ENCODE results near the gene JAKMIP1.
"Not testable (repeated sequence)": the region's sequence is repeated elsewhere in the genome, so short reads cannot be mapped to it uniquely, and the experiment has no call there.

Gene JAKMIP1

GRCh38 chr4:6001680-6002491, 198.5 kb downstream of the JAKMIP1 start:
- DNase-seq: no peak

GRCh38 chr4:5999830-6000365, 200.5 kb downstream of the JAKMIP1 start:
- DNase-seq: no peak

- DNase-seq: no peak
These were observed 201.0 kb downstream of the JAKMIP1 start for GRCh38 chr4:5999356-5999755.

GRCh38 chr4:5998333-5998936, 201.9 kb downstream of the JAKMIP1 start:
- DNase-seq: peak; percentile 10 to 58

- DNase-seq: no peak
These were observed 203.7 kb downstream of the JAKMIP1 start for GRCh38 chr4:5996641-5997040.

- no peak for DNase-seq
These were observed 204.3 kb downstream of the JAKMIP1 start for GRCh38 chr4:5995901-5996623.

GRCh38 chr4:5993876-5994811, 206.2 kb downstream of the JAKMIP1 start:
- DNase-seq: no peak

- not testable (repeated sequence) for DNase-seq
These were observed 207.0 kb downstream of the JAKMIP1 start for GRCh38 chr4:5993346-5993745.

- DNase-seq: no peak
These were observed 207.5 kb downstream of the JAKMIP1 start for GRCh38 chr4:5992828-5993321.

GRCh38 chr4:5992171-5992827, 208.1 kb downstream of the JAKMIP1 start:
- no peak for DNase-seq

GRCh38 chr4:5991405-5991804, 208.9 kb downstream of the JAKMIP1 start:
- DNase-seq: no peak

GRCh38 chr4:5990446-5991160, 209.7 kb downstream of the JAKMIP1 start:
- no peak for DNase-seq

GRCh38 chr4:5989236-5990225, 210.8 kb downstream of the JAKMIP1 start:
- no peak for DNase-seq

GRCh38 chr4:5988086-5988845, 212.1 kb downstream of the JAKMIP1 start:
- DNase-seq: no peak

- no peak for DNase-seq
These were observed 215.5 kb downstream of the JAKMIP1 start for GRCh38 chr4:5984843-5985242.

GRCh38 chr4:5982156-5982973, 218.0 kb downstream of the JAKMIP1 start:
- DNase-seq: no peak

GRCh38 chr4:5980436-5981155, 219.8 kb downstream of the JAKMIP1 start:
- DNase-seq: no peak
